Measurements from ENCODE around the gene PLEKHA7. TPM values are rescaled to one million over a fixed set of nuclear protein-coding genes. Genes with fewer than 3 reads are reported as not detected.
A peak's percentile ranks its signal among the peaks of the same experiment; 100 is the strongest.

PLEKHA7 gene
- total RNA-seq, 1 experiment from 2014 or later = 7.2 TPM

- Histone ChIP-seq H3K27ac (ENCODE audit: low read depth, low read length) (peak within 1 kb of the TSS; percentile 52), H3K9me2 (ENCODE audit: insufficient read depth) (no peaks in the 10 kb centered on the region), H3K79me2 (ENCODE audit: insufficient read depth, low read length) (peaks cover 49% of the 10 kb centered on the region), H4K20me1 (ENCODE audit: insufficient read depth) (no peaks in the 10 kb centered on the region), H3K9me3 (ENCODE audit: control insufficient read depth in 1 of 2, insufficient read depth in 1 of 2, low read depth in 1 of 2, low read length in 2 of 2) (no peaks in the 10 kb centered on the region), H3K27me3 (ENCODE audit: insufficient read depth, low read length) (no peaks in the 10 kb centered on the region), H3K9ac (ENCODE audit: low read length) (peak within 1 kb of the TSS; percentile 90), H3K4me1 (ENCODE audit: control insufficient read depth in 1 of 2, insufficient read depth in 2 of 2, low read length in 2 of 2) (peaks cover 5 to 14% of the 10 kb centered on the region in 2 experiments; a peak in 2 of 4 replicates), H3K4me3 (replicated peaks in 1 of 2; ENCODE audit: low read depth in 1 of 2, low read length in 2 of 2) (peak within 1 kb of the TSS; percentile 86 to 92), H3K36me3 (ENCODE audit: control insufficient read depth in 1 of 2, insufficient read depth in 2 of 2, low read length in 2 of 2) (0 out of 4 replicates have a peak, but pooled peaks cover 0 to 6% of the 10 kb centered on the region in 2 experiments), H2AFZ (ENCODE audit: low read depth, low read length, poor library complexity, severe bottlenecking) (peak within 1 kb of the TSS; percentile 83), H3K4me2 (ENCODE audit: low read length) (peak within 1 kb of the TSS; percentile 89)
- ATAC-seq (peak; percentile 97), DNase-seq (ENCODE audit: low read depth, low spot score) (peak; percentile 92)
- no TSS peak for BruUV-seq (replicated peaks)
- intact Hi-C loops (cut with micrococcal nuclease) = no loop called here
- POLR2A ChIA-PET = interaction anchor here (0.7 kb wide), 1 partner anchor 106 kb away, joined by 3 read pairs; no protein-coding TSS in a partner anchor
- RAD21 ChIA-PET (ENCODE audit: low non-redundant PET in 1 of 2, low total read pairs in 2 of 2, uncharacterized antibody in 2 of 2, unreplicated experiment in 2 of 2) = no interaction called here
- CTCF ChIA-PET = interaction anchor here (1.1 kb wide), 1 partner anchor 125 kb away, joined by 4 read pairs; no protein-coding TSS in a partner anchor
- TF ChIP-seq JUND (IDR thresholded peaks at IDR 0.05) (no peak), RAD21 (IDR thresholded peaks at IDR 0.05; ENCODE audit: low read depth) (no peak), REST (IDR thresholded peaks at IDR 0.05; ENCODE audit: low read depth) (no peak), SP1 (IDR thresholded peaks at IDR 0.05; ENCODE audit: low read depth) (peak; percentile 64), ZBTB33 (IDR thresholded peaks at IDR 0.05; ENCODE audit: extremely low read depth, insufficient replicate concordance, low read length) (peak; percentile 79), YY1 (IDR thresholded peaks at IDR 0.05; ENCODE audit: extremely low read depth, insufficient replicate concordance, low read depth, low read length) (peak; percentile 81), EZH2 (IDR thresholded peaks at IDR 0.05) (no peak), SRF (IDR thresholded peaks at IDR 0.05; ENCODE audit: low read depth) (no peak), CTCF (IDR thresholded peaks at IDR 0.05 in 2 of 3, conservative IDR thresholded peaks at IDR 0.05 in 1 of 3; ENCODE audit: borderline replicate concordance in 1 of 3, insufficient read depth in 1 of 3, low read depth in 2 of 3, low read length in 2 of 3) (no peak), ZFX (IDR thresholded peaks at IDR 0.05) (peak; percentile 100), FOSL1 (IDR thresholded peaks at IDR 0.05; ENCODE audit: low read depth) (no peak), ATF3 (IDR thresholded peaks at IDR 0.05) (no peak), ELF1 (IDR thresholded peaks at IDR 0.05; ENCODE audit: borderline replicate concordance, low read depth) (peak; percentile 41; the same call in 1 of the 2 replicates), SIN3A (IDR thresholded peaks at IDR 0.05; ENCODE audit: low read depth) (peak; percentile 60), MAX (IDR thresholded peaks at IDR 0.05) (peak; percentile 67), TCF7L2 (IDR thresholded peaks at IDR 0.05; ENCODE audit: borderline replicate concordance, extremely low read depth, insufficient read depth, insufficient read length) (no peak), ZNF274 (IDR thresholded peaks at IDR 0.05; ENCODE audit: low read depth, low read length) (no peak), CEBPB (IDR thresholded peaks at IDR 0.05; ENCODE audit: low read depth) (no peak)
Observed at GRCh38 chr11:16738193-16738946, 275.8 kb downstream of the PLEKHA7 start, which contains the start of gene C11orf58. Gene C11orf58, plus strand, starts transcription at chr11:16738647. Its CDS starts 132 bp downstream, at chr11:16738779.
